GM04504 (cell line): Measurements from ENCODE around the gene SARDH.

Experiments
- DNase-seq: peaks from one replicate; pipeline ENCODE4 v3.0.0-alpha.2; 2012; ENCODE audit warnings: low read depth

Gene SARDH

DNA sequence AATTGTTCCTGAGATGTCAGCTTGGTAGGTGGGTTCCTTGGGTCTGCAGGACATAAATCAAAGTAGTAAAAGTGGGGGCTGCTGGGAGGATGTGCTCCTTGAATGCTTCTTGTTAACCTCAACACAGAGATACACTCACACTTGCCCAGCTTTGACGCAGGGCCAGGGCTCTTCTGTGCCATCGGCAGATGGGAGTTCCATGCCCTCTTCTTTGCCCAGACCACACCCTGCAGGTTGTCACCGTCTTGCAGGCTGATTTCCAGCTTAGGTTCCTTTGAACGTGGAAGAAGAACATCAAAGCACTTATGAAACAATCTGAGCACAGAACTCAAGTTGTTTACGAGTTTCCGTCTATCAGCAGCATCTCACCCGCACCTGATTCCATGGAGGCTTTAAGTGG is 91.0 kb downstream of the SARDH start:
- no peak for DNase-seq

DNA sequence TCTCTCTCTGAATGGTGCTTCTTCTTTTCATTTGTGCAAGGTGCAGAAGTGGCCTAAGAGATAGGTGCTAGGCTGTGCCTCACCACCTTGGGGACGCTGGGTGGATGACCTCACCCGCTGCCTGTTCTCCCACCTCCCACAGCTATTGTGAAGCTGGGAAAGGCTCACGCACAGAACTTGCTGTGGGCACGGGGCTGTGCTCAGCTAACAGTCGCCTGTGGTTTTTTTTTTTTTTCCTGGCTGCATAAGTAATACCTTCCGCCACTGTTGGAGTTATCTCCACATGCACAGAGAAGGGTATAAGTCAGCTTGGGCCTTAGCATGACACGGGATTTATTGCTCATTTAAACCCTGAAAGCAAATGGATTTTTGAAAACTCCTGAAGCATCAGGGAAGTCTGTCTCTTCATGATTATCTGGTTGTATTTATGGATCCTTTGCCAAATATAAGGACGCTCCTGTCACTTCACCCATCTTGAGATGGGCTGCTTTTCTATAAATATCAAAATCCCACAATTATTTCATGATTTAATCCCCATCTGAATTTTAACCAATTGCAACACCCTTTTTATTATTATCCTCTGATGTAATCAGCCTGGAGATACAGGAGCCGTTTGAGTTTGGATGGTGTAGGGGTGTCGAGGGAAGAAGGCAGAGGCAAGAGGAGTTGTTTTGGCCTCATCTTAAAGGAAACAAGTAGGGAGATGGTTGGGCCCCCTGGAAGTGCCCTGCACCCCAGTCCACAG is 93.0 kb downstream of the SARDH start:
- DNase-seq = no peak

DNA sequence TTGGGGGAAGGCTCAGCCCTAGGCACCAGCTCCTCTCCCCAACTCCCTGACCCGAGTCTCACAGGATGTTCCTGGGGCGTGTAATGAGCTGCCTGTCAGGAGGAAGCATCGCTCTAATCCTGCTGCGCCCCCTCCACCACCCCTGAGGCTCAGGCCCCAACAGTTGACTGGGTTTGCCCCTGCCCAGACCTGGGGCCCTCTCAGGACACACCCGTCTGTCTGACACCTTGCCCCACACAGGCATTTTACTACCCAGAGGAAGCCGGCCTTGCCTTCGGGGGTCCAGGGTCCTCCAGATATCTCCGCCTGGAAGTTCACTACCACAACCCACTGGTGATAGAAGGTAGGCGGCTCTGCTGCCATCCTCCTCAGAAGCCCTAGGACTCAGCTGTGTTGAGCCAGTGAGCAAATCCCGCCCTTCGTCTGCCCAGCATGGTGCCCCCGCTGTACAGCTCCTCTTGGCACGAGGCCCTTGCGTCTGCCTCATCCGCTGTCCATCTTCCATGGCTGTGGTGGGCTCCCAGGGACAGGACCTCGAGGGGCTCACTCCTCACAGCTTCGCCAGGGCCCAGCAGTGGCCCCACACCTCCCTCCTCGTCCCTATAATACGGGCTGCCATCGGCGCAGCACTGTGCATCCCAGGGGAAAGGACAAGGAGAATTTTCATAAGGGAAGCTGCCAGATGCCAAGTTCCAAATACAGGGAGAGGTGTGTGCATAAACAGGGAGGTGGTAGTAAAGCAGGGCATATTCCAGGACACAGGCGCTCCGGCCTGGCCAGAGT is 94.0 kb downstream of the SARDH start:
- DNase-seq = no peak

DNA sequence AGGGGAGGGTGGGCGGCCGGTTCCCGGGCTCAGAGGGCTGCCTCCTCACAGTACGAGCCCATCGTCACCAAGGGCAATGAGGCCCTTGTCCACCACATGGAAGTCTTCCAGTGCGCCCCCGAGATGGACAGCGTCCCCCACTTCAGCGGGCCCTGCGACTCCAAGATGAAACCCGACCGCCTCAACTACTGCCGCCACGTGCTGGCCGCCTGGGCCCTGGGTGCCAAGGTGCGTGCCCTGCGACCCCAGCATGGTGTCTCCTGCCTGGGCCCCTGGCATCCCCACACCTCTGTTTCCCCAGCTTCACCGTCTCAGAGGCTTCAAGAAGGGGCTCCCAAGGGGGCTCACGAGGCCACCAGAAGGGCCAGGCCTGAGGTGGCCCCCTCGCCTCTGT is 94.8 kb downstream of the SARDH start:
- DNase-seq = no peak

DNA sequence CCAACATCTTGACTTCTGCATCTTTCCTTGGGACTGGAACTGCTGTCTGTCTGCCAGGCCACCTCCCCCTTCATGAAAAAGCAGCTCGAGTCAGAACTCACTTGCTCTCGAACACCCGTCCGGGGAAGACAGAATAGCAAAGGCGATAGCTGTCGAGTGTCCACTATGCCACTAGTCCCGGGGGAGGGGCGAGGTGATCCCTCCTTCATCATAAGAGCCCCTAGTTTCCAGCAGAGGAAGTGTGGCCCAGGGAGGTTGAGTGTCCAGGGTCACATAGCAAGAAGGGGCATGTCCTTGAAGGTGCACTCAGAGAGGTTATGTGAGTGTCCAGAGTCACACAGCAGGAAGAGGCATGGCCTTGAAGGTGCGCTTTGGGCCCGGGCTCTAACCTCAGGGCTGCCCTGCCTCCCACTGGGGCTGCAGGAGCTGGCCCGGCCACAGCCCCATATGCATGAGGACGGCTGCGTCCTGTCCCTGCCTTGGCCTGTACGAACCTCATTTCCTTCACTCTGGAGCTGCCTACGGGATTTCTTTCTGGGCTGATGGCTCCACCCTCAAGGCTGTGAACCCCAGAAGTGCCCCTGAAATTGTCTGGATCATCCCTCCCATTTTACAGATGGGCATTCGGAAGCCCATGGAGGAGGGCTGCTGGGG is 95.3 kb downstream of the SARDH start:
- no peak for DNase-seq

DNA sequence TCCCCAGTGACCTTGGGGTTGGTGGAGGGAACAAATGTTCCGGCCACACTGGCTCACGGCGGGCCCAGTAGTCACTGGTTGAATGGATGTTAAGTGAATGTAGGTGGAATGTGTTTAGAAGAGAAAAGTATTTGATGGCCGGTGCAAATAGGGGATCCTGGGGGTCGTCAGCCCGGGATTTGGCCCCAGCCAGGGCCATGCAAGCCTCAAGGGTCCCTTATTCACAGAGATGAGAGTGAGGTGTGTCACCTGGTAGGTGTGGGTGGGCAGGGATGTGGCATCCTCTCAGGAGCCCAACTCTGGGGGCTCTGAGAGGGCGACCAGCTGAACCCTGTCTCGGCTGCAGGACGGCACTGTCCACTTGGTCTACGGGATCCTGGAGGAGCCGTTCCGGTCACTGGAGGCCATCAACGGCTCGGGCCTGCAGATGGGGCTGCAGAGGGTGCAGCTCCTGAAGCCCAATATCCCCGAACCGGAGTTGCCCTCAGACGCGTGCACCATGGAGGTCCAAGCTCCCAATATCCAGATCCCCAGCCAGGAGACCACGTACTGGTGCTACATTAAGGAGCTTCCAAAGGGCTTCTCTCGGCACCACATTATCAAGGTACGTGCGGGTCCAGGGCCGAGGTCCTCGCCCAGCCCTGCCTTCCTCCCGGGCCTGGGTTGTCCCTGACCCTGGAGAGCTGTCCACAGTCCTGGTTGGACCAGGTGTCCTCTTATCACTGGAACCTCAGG is 96.1 kb downstream of the SARDH start:
- DNase-seq = no peak

DNA sequence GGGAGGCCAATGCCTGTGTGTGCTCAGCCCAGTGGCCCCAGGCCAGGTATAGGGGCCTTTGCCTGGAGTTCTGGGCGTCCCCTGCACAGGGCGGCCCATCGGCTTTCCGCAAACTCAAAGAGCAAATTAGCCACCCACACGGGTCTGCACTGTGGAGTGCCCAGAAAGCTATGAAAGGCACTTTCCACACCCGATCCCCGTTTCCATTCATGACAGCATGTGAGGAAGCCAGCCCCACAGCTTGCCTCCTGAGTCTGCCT is 96.8 kb downstream of the SARDH start:
- DNase-seq = no peak

DNA sequence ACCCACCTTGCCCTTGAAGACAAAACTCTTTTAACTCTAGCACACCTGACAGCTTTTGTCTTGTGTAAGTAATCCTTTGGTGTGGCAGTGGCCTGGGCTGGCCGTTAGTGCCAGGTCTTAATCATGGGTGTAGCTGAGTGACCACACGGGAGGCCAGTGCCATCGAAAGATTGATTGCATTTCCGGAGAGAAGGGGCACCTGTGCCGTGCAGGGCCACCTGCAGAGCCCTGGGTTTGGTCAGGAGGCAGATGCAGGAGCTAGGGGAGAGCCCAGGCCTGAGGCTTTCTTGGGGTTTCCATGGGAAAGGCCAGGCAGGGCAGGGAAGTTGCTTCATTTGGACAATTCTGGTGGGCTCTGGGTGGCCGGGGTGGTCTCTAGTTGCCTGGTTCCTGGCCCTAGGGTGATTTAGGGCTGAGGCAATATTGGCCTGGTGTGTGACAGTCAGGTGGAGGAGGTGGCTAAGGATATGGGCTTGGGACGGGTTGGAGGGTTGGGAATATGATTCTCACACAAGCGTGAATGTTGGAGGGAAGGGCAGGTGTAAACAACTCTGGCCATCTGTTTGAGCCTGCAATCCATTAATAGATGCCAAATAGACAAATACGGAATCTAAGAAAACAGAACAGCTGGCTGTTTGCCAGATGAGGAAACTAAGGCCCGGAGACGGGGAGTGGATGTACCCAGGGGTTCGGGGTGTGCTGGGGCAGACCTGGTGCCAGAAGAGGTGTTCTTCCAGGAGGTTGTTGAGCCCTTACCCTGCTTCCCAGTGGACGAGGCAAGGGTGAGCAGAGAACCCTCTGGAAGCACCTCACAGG is 97.4 kb downstream of the SARDH start:
- DNase-seq = no peak

DNA sequence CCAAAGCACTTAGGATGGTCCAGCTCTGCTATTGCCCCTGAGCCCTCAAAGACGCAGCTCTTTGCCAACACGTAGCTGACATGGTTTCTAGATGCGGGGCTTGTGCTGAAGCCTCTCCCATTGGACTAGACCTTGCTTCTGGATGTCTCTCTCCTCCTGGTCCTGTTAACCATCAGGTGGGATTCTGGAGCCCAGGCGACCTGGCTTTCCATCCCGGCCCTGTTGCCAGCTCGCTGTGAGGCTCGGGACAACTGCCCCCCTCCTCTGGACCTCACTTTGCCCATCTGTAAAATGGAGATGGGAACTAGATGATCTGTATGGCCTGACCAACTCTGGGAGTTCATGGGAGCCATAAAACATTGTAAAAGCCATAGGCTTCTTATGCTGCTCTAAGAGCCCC is 98.0 kb downstream of the SARDH start:
- no peak for DNase-seq

DNA sequence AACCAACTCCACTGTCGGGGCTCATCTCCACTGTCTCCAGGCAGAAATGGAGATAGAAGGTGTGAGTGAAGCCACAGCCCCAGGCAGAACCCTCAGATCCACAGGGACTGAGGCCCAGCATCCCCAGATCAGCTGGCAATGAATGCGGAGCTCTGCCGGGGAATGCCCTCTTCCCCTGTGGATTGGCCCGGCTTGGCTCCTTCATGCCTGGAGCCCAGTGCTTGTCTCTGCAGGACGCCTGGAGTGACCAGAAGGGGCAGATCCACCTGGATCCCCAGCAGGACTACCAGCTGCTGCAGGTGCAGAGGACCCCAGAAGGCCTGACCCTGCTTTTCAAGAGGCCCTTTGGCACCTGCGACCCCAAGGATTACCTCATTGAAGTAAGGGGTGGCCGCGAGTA is 98.5 kb downstream of the SARDH start:
- no peak for DNase-seq

DNA sequence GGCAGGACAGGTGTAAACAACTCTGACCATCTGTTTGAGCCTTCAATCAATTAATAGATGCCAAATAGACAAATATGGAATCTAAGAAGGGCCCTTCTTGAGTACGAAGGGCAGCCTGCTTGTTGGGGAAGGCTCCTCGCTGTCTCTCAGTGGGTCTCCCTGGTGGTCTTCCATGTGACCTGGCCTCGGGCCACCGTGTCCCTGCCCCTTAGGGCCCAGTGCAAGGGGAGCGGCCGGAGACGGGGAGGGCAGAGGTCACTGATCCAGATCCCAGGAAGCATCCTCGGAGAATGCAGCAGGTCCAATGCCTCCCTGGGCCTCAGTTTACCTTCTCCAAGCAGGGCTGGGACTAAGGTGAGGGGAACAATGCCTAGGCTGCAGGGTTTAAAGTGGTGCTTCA is 99.4 kb downstream of the SARDH start:
- no peak for DNase-seq

DNA sequence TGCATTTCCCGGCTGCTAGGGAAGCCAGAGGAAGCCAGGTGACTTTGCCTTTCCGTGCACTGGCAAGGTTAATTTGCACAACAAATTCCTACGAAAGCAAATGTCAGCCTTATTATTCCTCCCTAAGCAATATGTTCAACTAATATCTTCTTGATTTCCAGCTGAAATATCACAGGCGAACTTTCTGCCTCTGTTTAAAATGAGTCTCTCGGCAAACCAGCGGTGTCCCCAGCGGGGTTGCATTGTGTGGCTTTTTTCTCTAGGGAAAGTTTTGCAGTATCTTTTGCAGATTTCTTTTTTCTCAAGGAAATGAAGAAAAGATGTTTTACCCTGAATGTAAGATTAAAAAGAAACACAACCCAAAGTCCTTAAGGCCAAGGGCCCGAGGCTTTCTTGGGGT is 100.1 kb downstream of the SARDH start:
- DNase-seq = no peak

DNA sequence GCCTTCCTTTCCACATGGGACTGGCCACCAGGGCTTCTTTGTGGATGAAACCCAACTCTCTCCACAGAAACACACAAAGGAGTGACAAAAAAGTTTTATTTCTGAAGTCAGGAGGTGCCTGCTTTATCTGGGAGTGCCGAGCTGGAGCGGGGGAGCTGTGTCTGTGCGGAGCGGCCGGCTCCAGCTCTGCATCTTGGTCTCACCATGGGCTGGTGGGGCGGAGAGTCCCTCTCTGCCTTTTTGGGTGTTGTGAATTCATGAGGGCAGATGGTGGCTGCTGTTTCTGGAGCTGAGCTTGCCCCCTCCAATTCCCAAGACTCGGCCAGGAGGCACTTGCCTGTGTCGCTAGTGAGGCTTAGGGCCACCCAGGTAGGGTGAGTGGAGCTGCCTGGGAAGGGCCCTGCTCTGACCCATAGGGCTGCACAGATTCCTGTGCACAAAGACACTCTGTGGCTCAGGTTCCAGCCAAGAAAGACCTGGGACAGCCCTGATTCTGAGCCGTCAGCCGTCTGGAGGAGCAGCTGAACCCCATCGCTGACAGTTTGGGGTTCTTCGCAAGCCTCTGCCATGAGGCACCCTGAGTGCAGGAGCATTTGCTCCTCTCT is 100.6 kb downstream of the SARDH start:
- no peak for DNase-seq

DNA sequence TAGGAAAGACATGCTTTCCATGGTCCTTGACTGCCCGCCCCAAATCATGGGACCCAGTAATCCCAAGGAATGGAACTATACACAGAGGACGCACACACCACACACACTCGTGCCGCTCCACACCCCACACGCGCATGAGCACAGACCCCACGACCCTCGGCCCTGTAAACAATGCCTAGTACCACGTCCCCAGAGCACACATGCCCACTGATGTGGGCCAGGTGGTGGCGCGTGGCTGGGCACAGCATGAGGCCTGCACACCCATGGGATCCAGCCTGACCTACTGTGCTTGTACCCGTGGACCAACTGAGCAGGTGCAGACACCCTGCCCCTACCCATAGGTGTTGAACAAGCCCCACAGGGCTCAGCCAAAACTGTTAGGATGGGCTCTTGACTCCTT is 101.2 kb downstream of the SARDH start:
- DNase-seq = no peak

DNA sequence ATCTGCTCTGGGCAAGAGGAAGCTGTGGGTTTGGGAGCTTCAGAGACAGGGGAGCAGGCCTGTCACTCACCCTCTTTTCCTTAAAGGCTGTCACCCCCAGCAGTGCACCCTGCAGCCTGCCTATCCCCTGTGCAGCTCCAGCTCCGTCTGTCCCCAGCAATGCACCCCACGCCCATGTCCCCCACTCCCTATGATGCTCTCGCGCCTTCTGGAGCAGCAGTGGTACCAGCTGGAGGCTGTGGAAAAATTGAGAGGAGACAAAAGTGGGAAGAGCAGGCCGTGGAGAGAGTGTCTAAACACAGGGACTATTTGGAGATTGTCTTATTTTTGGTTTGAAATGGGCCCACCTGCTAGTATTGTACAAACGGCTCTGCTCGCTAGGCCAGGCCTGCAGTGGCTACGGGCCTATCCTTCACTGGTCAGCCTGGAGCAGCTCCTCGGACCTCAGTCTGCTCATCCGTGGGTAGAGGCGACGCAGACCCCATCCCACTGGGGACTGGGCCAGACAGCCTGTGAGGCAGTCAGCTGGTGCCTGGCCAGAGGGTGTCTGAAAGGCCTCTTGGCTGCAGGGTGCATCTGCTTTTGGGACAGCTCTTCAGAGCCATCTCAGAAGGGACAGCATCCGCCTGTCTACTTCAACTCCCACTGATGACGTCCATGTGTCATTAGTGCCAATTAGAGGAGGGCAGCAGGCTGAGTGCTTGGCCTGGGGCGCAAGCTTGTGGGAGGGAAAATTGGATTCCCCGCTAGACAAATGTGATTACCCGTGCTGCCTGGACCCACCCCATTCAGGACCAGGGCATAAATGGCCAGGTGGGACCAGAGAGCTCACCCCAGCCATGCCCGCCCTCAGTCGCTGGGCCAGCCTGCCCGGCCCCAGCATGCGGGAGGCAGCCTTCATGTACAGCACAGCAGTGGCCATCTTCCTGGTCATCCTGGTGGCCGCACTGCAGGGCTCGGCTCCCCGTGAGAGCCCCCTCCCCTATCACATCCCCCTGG is 102.3 kb downstream of the SARDH start, which contains the start of gene DBH:
Gene DBH, plus strand, starts transcription at position 831 of the 999 bp plus-strand sequence. Its CDS starts 9 bp downstream, at position 840.
- DNase-seq = no peak

DNA sequence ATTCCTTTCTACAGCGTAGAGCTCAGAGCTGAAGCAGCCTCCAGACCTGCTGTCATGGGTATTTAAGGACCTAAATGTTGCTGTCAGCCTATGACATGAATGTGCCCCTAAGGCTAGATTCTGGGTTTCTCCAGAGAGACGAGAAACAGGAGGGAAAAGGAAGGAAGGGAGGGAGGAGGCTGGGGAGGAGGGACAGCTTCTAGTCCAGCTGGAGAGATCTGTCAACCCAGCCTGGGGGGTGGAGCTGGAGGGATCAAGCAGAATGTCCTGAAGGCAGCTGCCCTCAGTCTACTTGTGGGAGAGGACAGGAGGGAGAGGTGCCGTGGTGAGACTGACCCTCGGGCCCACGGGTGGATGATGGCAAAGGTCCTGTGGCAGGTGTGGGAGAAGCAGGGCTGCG is 103.1 kb downstream of the SARDH start:
- no peak for DNase-seq

DNA sequence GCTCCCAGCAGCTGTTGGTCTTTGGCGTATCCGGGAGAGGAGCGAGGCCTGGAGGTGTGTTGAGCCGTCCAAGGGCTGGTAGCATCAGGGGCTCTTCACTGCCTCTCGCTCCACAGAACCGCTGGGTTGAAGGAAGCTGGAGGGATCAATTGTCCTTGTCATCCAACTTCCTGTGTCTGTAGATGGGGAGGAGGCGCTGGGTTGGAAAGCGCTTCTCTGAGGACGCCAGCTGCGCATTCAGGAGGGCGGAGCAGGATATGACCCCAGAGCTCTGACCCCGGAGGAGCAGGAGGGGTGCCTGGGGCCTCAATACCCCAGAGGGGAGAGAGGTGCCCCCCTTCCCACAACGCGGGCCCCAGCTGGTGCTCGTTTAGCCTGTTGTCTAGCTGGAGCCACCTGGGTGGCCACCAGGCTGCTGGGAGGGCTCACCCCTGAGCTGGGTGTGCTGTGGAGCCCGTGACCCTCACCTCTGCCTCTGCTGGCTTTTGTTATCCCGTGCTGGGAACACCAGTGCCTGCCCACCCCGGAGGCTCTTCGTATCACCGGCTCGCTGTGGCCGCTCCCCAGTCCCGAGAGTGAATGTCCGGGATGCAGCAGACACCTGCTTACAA is 104.0 kb downstream of the SARDH start:
- DNase-seq = no peak

DNA sequence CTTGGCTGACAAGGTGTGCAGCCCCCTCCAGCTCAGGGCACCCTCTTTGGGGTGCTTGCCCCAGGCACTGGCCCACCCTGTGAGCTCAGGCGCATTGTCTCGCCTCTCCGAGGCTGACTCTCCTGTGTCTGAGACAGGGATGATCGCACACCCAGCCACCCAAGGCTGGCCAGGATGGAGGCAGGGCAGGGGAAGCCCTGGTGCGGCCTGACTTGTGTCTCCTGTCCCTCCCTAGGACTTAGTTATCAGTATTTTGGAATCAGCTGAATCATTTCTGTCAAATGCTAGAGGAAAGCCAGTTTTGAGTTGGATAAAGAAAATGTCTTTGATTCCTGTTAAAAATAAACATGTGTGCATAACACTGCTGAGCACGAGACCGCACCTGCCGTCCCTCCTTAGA is 104.5 kb downstream of the SARDH start:
- DNase-seq = no peak

DNA sequence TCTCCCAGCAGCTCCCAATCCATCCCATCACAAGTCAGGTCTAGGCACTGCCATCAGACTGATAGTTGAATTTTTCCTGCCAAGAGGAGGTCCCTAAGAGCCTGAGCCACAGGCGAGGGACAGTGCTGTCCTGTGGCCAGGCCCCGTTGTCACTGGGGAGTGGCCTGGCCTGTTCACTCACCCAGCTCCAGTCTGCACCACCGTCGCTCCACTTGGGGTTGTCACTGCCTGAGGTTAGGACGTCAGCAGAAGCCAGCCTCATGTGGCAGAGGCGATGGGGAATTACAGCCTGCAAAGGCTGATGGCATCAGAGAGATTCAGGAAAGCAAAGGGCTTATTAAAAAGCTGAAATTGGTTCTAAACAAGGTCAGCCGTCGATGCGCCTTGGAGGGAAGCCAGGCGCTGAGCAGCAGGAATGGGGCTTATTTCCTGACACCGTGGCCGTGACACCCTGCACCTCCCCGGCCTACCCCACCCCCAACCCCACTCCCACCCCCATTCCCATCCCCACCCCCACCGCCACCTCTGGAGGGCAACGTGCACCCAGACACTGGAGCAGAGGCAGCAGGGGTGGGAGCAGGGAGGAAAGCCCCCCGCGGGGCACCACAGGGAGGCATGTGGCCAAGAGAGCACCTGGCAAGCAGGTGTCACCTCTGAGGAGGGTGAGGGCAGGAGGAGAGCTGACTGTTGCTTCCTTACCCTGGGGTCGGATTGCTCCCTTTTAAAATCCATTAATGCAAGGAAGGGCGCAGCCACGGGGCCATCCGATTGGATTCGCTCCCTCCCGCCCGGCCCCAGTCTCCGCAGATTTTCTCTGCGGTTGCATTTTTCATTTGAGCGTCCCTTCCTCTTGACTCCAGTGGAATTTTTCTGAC is 105.1 kb downstream of the SARDH start:
- DNase-seq = no peak
